Activated T-cell treated with anti-CD3 and anti-CD28 coated beads for 24 hours (primary cell): ENCODE measurements around the gene KCTD16.

Experiments
- DNase-seq: peaks from one replicate; pipeline ENCODE4 v3.0.0-alpha.2; 2020; ENCODE audit warnings: low read depth

KCTD16 gene

DNA sequence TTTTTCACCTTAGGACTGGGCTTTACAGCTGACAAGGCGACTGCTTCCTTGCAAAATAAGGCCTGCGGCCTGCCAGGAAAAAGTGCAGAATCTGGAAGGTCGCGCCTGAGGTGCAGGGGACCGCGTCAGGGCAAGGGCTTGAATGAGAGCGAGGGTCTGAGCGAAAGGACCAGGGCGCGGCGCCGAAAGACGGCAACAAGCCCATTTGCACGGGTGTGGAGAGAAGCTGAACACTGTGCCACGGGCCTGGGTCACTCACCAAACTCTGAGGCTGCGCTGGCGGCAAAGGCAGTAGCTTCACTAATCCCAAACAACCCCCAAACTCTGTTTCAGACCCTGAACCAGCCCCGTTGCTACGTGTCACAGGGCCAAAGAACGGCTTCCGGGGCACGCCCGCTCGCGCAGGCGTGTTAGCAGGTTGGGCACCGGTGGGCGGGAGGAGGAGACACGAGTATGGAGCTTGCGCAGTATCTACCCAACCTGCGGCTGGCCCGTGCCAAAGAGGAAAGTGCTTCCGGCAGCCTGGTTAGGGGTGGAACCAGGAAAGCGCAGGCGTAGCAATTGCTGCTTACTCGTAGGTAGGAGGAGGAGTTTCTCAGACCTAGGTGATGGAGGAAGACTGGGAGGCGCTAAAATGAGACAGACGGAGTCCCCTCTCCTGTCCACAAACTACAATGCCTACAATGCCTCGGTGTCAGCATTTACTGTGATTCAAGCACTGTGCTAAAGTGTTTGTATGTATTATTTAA is at the start of gene KCTD16, which contains the start of gene YIPF5:
Gene KCTD16, plus strand, starts transcription at position 598 of the 749 bp plus-strand sequence.
Gene YIPF5, minus strand, starts transcription at position 384 of the 749 bp plus-strand sequence. CDS start 704 bp downstream, outside the sequence.
- DNase-seq: peak; percentile 95

DNA sequence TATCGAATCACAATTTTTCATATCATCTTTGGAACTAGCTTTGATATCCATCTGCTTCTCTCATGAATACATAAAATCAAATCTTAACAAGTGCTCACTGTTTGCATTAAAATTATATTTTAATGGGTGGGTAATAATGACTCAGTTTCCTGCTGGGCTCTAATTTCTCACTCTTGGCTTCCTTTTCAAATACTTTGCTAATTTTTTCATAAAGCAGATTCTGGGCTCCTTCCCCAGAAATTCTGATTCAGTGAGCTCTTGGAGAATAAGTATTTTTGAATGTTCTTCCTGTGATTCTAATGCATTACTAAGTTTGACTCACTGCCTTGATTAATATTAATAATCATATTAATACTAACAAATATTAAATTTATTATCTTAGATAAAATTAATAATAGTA is 49.1 kb upstream of the KCTD16 start:
- no peak for DNase-seq

DNA sequence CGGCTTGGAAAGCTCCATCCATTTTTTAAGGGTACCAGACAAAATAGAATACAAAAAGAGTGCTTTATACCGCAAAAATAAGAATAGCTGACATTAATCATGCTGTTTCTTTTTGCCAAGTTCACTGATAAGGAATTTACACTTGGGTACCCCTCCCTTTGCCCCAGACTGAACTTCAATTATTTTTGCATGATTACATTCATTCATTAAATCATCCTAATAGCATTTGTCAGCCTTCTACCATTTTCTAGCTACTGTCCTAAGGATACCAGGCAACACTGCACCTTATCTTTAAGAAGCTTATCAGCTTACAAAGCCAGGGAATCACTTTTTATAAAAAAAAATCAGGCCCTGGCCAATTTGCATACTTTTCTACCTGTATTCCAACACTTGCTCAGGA is 48.6 kb upstream of the KCTD16 start:
- no peak for DNase-seq

DNA sequence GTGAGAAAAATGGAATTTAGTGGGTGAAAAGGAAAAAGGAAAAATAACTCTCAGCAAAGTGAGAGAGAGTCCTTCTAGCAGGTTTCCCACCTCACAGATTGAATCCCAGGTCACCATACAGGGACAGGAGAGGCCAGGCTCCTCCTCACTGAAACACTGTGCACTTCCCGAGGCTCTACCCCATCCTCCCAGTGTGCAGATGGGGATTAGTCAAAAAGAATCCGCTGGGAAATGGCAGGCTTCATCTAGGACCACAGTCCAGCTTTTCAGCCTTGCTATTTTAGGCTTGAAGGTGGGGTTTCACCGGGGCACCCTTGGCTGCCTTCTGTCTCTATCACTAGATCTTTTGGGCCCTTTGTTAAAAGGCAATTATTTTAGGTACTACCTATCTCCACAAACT is 48.0 kb upstream of the KCTD16 start:
- no peak for DNase-seq

DNA sequence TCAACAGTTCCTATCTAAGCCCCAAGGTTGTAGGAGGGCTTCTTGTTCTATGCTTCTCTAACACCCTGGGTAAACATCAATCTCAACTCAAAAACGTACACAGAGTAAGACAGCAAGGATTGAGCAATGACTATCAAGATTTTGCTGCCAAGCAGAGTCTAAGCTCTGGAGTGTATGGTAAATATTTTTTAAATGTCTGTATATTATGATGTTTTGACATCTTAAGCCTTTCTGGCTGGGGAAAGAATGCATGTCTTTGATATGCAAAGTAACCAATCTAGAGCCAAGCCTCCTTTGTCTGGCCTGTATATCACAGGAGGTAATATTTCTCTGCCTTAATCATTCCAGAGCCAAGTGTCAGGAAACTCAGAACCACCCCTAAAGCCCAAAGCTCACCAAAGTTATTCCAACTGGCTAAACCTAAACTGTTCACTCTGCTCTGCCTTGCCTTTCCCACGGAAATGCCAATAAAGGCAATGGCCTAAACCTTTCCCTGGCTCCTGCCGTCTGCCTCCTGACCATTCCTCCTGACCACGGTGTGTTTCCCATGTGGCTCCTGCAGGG is 45.4 kb upstream of the KCTD16 start:
- no peak for DNase-seq

DNA sequence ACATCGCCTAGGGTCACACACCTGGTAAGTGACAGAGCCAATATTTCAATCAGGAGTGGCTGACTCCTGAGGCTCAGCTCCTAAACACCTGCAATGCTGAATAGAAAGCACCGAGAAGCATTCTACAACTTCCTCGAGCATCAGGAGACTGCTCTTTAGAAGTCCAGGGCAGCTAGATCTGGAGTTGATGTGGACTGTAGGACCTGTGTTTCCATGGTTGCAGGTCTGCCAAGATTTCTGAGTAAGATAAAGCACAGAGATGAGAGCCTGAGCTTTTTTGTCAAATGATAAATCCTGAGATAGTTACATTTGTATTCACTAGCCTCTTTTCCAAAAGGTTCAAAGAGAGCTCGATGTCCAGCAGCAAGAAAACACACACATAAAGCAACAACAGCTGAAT is 44.0 kb upstream of the KCTD16 start:
- no peak for DNase-seq

DNA sequence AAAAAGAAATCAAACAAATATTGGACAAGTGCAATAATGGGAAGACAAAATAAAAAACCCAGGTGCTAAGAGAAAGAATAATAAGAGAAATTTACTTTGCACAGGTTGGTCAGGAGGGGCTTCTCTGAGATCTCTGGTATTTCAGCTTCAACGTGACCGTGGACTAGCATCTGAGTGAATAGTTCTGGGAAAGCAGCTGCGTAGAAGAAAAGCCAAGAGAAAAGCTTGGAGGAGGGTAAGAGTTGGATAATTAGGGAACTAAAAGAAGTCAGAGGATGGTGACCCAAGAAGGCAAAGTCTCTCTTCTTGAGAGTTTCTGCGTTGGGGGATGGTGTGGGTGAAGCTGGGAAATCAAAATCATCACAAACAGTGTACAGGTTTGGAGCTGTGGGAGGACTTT is 41.8 kb upstream of the KCTD16 start:
- no peak for DNase-seq

DNA sequence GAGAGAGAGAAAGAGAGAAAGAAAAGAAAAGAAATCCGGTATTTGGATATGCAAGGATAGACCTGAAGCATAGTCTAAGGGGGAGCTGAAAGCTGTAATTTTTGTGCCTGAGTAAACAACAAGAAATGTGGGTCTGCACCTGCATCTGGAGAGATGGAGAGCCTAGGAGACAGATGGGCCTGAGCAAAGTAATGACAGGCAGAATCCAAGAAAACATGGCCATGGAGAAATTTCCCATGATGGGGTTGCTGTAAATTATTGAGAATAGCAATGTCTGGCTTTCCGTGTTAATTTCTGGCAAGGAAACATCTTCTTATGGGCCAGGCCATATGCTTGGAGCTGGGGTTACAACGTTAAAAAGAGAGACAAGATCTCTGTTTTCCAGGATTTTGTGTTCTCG is 40.4 kb upstream of the KCTD16 start:
- no peak for DNase-seq

DNA sequence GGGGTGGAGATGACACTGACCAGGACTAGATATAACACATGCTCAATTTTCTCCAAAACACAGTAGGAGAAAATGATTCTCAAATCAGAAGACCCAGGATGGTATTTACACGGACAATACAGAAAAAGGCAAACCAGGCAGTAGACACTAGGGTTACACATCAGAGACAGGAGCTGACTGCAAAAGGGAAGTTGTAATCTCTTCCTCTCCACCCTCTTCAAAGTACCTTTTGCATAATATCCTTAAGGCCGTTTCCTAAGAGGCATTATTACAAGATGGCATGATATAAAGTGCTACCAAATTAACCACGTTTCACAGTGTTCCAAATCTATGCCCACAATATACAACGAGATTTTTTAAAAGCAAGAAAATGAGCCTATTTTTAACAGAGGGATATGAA is 39.4 kb upstream of the KCTD16 start:
- no peak for DNase-seq

DNA sequence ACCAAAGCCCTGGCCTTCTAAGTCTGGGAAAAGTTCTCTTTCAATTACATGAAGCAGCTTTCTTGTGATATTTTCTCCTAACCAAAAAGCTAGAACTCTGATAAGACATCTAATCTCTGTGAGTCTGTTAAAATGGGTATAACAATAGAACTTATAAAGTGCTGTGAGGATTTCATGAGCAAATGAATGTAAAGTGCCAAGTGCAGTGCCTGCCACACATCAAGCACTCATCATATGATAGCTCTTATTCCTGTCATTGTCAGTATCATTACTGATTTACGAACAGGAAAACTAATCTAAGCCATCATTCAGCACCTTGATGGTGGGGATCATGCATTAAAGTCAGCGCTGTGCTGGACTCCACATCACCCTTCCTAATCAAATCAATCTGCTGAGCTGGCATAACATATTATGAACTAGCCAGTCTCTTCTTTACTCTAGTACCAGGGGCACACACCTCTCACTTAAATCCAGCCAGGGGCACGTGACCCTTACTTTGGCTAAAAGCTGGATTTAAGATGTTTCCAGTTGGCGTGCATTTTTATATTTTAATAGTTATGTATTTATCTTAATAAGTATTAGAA is 37.5 kb upstream of the KCTD16 start:
- no peak for DNase-seq

DNA sequence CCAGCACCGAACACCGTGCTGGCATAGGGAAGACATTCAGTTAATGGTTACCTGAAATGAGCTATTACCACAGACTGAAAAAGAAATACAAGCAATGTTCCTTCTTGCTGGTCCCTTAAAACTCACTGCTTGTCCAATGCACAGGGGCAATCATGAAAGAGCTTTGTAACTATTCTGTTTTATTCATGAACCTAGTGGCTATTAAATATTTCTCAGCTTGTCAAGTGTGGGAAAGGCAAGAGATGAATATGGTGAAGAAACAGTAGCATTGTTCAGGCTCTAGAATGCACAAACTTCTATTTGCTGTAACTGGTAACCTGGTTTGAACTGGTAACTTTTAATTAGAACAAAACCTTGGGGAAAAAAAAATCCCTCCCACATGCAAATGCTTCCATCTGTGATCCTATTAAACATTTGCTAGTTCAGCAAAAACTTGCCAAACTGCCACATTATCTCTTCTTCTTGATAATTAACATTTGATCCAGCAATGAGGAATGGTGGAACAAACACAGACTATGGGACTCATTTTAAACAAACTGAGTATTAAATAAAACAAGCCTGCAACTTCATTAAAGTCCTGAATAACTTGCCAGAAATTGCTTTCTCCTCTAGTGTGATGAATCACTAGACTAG is 36.4 kb upstream of the KCTD16 start:
- no peak for DNase-seq

DNA sequence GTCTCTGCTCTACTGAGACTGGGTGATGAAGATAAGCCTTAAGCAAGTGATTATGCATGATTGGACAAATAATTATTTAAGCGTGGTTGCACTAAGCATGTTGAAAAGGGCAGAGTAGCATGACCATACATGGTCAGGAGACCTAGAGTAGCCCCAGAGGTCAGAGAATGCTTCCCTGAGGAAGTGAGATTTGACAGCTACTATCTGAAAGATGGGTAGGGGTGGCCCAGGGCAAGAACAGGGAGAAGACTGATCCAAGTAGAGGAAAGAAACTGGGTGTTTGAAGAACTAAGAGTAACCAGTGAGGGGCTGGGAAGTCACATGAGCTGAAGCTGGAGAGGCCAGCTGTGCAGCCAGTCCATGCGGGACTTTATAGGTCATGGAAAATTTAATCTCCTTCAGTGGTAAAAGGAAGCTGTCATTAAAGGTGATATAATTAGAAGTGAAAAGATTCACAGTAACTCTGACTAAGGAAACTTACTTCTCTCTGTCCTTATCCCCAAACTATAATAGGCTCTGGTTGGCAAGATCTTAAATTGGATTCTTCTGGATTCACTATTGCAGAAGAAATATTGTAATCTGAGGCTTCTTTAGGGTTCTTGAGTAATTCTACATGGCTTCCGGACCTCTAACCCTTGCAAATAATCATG is 35.4 kb upstream of the KCTD16 start:
- DNase-seq: no peak

DNA sequence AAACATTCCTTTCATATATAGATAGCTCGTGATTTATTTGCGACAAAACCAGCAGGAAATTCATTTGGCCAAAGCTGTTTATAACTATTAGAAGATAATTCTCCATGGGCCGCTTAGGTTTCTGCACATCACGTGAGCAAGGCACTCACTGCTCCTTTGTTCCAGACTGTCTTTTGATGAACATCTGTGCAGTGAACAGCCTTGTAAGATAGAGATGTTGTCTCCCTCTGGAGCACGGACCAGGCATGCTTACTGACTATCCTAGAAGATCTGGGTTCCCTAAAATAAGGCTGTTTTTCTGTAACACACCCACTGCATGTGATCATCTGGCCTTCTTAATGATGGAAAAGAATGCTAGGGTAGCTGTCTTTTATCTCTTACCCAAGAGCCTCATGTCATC is 31.1 kb upstream of the KCTD16 start:
- no peak for DNase-seq

DNA sequence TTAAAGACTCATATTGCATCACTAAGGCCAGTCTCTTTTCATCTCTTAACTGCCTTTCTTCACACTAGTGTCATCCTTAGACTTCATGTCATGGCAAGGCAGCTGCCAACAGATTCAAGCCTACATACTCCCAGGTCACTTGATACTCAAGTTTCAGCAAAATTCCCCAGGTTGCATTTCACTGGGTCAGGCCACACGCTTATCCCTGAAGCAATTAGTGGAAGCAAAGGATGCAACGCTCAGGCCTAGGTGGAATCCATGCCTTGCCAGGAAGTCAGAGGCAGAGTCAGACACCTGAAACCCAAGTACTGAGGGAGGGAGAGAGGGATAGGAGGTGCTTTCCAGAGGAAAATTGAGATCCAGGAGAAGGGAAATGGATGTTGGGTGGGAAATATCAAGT is 29.1 kb upstream of the KCTD16 start:
- no peak for DNase-seq

DNA sequence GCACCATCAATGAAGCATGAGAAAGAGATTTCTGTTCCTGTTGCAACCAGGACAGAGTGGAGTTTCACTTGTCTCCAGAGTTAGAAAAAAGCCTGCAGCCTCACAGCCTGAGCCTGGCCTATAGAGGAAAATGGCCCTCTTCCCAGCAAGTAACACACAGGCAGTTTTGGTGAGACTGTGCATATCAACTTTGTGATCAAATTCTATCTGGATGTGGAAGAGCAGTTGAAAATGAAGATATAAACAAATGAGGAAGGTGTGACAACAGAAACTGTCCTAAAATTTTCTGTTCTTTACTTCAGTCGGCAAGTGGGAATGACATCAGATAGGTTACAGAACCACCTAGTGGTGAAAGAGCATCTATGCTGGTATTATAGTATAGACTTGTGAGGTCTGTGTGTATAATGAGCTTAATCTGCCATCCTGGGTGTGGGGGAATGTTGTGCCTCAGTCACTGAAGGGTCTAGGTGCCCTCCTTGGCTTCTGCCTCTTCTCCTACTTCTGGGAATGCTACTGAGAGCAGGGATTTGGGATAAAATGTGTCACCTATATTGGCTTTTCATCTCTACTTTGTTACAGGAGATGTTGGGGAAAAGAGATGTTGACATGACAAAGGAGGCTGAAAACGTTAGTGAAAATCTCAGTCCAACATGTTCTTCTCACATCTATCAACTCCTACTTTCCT is 28.4 kb upstream of the KCTD16 start:
- no peak for DNase-seq

DNA sequence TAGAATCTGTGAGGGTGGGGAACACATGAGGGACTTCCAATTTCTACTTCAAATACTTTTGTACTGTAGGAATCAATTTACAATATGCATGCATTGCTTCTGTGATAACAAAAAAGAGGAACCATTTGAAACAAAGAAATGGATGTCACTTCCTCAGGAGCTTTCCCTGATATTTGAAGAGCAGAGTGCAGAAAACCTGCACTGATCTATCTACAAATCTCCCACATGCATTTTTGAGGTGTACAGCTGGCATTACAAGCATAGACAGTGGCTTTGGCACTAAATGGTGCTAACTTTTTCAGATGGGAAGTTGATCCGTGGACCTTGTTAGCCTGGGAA is 27.9 kb upstream of the KCTD16 start:
- no peak for DNase-seq

DNA sequence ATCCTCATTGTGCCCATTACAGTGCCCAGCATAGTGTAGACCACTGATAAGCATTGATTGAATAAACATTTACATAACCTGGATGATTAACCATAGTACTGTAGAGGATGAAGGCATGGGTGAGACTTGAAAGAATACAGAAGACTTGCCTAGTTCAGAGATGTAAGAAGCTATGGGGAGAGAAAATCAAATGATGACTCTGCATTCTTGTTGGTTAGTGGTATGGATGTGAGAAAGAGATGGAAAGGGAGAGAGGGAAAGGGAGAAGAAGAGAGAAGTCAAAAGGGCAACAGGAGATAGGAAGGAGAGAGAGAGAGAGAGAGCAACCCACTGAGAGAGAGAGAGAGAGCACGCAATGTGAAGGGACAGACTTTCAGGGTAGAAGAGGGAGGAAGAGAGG is 27.0 kb upstream of the KCTD16 start:
- DNase-seq: no peak

DNA sequence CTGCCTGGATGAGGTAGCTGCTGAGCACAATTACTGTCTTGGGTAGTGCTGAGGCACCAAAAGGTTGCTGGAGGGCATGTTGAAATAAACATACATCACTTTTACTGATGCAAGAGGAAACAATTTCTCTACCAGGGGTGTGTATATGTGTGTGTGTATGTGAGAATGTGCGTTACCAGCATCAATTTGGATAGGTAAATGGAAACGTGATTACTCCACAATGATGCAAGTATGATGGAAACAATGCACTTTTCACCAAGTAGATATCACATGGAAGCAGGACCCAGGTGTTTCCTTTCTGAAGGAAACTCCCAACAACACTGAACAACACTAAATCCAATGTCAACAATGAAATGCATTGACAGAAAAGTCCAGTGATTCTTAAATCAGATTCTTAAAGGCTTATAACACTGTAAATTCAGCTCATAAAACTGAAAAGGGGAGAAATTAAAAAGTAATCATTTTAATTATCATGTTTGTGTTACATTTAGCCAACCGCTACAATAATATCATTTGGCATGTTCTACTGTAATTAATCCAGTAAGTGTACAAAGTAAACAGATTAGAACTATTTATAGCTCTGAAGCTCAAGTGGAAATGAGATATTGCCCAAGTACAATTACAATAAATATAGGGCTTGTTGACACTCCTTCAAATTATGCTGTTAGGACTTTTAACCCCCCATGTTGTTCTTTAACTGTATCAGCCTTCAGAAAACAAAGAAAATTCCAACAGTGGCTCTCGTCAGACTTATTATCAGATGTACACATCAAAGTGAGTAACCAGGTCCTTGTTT is 25.5 kb upstream of the KCTD16 start:
- no peak for DNase-seq

DNA sequence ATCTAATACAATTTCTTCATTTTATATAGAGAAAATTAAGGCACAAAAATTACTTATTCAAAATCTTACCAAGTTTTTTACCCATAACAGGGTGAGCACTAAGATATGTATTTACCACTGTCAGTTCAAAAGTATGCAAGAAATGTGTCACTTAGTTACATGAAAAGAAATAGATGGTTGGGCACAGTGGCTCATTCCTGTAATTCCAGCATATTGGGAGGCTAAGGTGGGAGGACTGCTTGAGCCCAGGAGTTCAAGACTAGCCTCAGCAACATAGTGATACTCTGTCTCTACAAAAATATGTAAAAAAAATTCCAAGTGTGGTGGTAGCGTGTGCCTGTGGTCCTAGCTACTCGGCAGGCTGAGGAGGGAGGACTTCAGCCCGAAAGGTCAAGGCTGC is 19.6 kb upstream of the KCTD16 start:
- no peak for DNase-seq

DNA sequence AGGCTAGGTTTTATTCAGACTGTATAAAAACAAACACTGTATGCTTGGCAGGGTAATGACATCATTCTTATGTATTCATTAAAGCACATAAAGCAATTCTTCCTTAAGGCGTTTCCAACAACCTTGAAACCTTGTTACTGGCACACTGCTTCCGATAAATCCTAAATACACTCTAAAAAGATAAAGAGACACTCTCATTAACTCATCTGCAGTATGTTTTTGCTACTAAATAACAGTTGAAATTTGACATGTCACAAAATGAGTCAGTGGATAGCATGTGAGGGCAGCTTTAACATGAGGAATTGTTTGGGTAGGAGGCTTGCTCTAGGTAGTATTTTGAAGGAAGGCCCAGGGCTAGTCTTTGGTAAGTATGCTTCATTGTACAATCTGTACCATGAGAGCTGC is 13.9 kb upstream of the KCTD16 start:
- no peak for DNase-seq

DNA sequence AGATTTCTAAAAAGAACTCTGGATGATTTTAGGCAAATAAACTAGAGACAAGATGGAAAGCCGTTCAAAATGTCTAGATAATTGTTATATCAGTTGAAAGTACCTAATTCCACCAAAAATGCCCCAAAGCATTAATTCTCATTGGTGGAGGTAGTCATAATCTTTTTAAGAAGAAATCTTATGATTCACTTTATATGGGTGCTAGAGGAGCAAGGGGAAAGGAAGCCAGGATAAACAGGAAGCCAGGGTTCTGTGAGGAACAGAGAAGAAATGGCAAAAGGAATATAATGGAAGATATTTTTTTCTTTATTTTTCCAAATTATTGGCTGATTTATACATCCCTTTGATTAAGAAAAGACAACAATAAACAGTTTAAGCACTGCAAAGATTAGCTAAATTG is 8.0 kb upstream of the KCTD16 start:
- no peak for DNase-seq
